OCI-LY7 (cell line): Measurements from ENCODE around the gene AFG3L2. TPM values are rescaled to one million over a fixed set of nuclear protein-coding genes. Genes with fewer than 3 reads are reported as not detected.

ENCODE experiments used
- BruUV-seq: library from RNA; stranded (reverse); fragments of 400-500 nt; replicated peaks from 2 replicates; lab custom pipeline; 2021; lab: Mats Ljungman, UMichigan
- CTCF ChIA-PET: fragments of 300-600 bp; sonication (Branson Sonifier 250); formaldehyde crosslinking; loops from one replicate; lab custom pipeline; 2022; ENCODE audit warnings: antibody characterized with exemption; ENCODE audit not compliant: unreplicated experiment; lab: Charles Lee
- POLR2A ChIA-PET: fragments of 300-600 bp; sonication (Branson Sonifier 250); formaldehyde crosslinking; loops from one replicate; lab custom pipeline; 2022; ENCODE audit warnings: antibody characterized with exemption; lab: Charles Lee
- DNase-seq: peaks from one replicate; pipeline ENCODE4 v3.0.0-alpha.2; 2015; ENCODE audit warnings: low spot score
- H2AFZ ChIP-seq: fragments of 200-600 bp; sonication (generic), shearing (Covaris generic); 2 replicates; pipeline ENCODE4 v1.6.1; 2014; ENCODE audit warnings: mild to moderate bottlenecking, antibody characterized with exemption, low read length, moderate library complexity
- H3K27ac ChIP-seq: fragments of 200-600 bp; sonication (generic); 2 replicates; pipeline ENCODE4 v1.5.1; 2014; ENCODE audit warnings: mixed run types, low read depth, mild to moderate bottlenecking, moderate library complexity, low read length, inconsistent platforms; ENCODE audit not compliant: poor library complexity, severe bottlenecking
- H3K36me3 ChIP-seq: fragments of 200-600 bp; sonication (generic); 2 replicates; pipeline ENCODE4 v1.6.1; 2014; ENCODE audit warnings: mild to moderate bottlenecking, antibody characterized with exemption, low read length, moderate library complexity, mixed read lengths; ENCODE audit not compliant: insufficient read depth
- H3K4me1 ChIP-seq: fragments of 200-600 bp; sonication (generic); 2 replicates; pipeline ENCODE4 v1.5.1; 2014; ENCODE audit warnings: mild to moderate bottlenecking, low read length; ENCODE audit not compliant: insufficient read depth, poor library complexity, severe bottlenecking
- H3K4me2 ChIP-seq: fragments of 200-600 bp; sonication (generic); 2 replicates; pipeline ENCODE4 v1.6.1; 2014; ENCODE audit warnings: mild to moderate bottlenecking, low read length
- H3K4me3 ChIP-seq: fragments of 200-600 bp; sonication (generic); 2 replicates; pipeline ENCODE4 v1.5.1; 2014; ENCODE audit warnings: mild to moderate bottlenecking, low read depth, low read length; ENCODE audit not compliant: poor library complexity, severe bottlenecking
- H3K79me2 ChIP-seq: fragments of 200-600 bp; sonication (generic); 2 replicates; pipeline ENCODE4 v1.6.1; 2016; ENCODE audit warnings: low read depth, mild to moderate bottlenecking, low read length, moderate library complexity, mixed read lengths; ENCODE audit not compliant: insufficient read depth
- H3K9me2 ChIP-seq: fragments of 200-600 bp; sonication (generic); 2 replicates; pipeline ENCODE4 v1.6.1; 2016; ENCODE audit warnings: mild to moderate bottlenecking, low read length, mixed read lengths; ENCODE audit not compliant: insufficient read depth
- H3K9me3 ChIP-seq: fragments of 200-600 bp; sonication (generic); 2 replicates; pipeline ENCODE4 v1.6.1; 2014; ENCODE audit warnings: mild to moderate bottlenecking, mixed run types, low read length, mixed read lengths
- H4K20me1 ChIP-seq: fragments of 200-600 bp; sonication (generic); 2 replicates; pipeline ENCODE4 v1.6.1; 2014; ENCODE audit warnings: mild to moderate bottlenecking, antibody characterized with exemption, low read length, moderate library complexity, mixed read lengths; ENCODE audit not compliant: insufficient read depth
- EZH2phosphoT487 ChIP-seq: fragments of 200-600 bp; sonication (generic); IDR thresholded peaks from 2 replicates; pipeline ENCODE4 v1.6.1; 2018; ENCODE audit warnings: low read depth, borderline replicate concordance, mild to moderate bottlenecking, mixed run types, antibody characterized with exemption, low read length, moderate library complexity, mixed read lengths
- intact Hi-C: fragments of 100-400 bp; cut with micrococcal nuclease; formaldehyde crosslinking; loops from one replicate; pipeline ENCODE4 v1.10.0; 2022; ENCODE audit not compliant: unreplicated experiment
- total RNA-seq, 2 experiments: library from RNA; depleted of rRNA in 1 of 2; stranded (reverse); fragments of >200 nt in 1 of 2; shearing (Covaris generic) in 1 of 2; gene quantifications; 2 replicates each; pipeline ENCODE4 v1.2.3, GENCODE V29; 2014 to 2022
- TF ChIP-seq, protein P1 (sequence below): fragments of 200-600 bp; sonication (generic); conservative IDR thresholded peaks from 2 replicates; pipeline ENCODE4 v1.5.1; 2014; ENCODE audit warnings: mild to moderate bottlenecking, antibody characterized with exemption, low read length, moderate library complexity, mixed read lengths

Gene AFG3L2
- total RNA-seq, 2 experiments from 2014 or later, result 44.8 to 72.7 TPM

DNA sequence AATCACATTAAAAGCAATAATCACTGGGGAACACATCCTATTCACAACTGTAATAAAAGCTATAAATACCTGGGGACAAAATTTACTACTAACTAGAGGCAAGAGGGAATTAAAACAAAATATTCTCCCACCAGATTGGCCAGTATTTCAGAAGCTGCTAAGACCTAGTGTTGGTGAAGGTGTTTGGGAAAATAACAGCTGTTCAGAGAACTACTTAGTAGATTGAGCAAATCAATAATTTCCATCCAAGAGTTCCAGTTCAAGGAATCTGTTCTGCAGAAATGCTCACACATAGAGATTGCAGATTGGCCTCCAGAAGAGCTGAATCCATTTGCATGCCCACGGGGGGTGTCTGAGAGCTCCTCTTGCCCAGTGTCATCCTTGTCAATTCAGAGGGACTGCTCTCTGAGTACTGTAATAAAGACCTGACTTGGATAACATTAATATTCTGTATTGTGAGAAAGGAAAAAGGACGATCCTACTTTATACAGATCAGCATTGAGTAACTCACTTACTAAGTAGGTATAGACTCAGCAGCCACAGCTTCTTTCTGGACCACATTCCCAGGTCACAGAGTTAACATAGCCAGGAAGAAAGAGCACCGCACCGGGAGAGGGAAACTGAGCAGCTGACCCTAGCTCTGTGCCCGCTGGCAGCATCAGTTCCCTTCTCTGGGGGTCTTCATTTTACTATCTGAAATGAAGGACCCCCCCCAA lies 63.3 kb downstream of the AFG3L2 start:
- H3K36me3 ChIP-seq, result no peaks in the 10 kb centered on the region
- peak overlapping the region; percentile 49 for H3K4me2 ChIP-seq
- no peaks in the 10 kb centered on the region for H3K9me2 ChIP-seq
- intact Hi-C loops, result loop anchor here (5.0 kb wide), 1 partner anchor 634 kb away; the partner anchor contains the start of gene SEH1L
- peaks cover 19% of the 10 kb centered on the region for H3K9me3 ChIP-seq
- no peak overlapping the region for H3K4me3 ChIP-seq
- ChIA-PET CTCF (no interaction called here), POLR2A (interaction anchor here (0.5 to 2.0 kb wide), 6 partner anchors 8 to 454 kb away, joined by 3 to 7 read pairs (median 4); partner anchors contain the start of gene AFG3L2)
- H4K20me1 ChIP-seq, result no peaks in the 10 kb centered on the region
- H3K79me2 ChIP-seq, result no peaks in the 10 kb centered on the region
- H3K4me1 ChIP-seq, result peaks cover 44% of the 10 kb centered on the region
- H3K27ac ChIP-seq, result peak overlapping the region; percentile 48
- no TSS peak for BruUV-seq
- H2AFZ ChIP-seq, result no peak overlapping the region; the same call in 1 of the 2 replicates
- DNase-seq, result no peak
- TF ChIP-seq, protein P1, sequence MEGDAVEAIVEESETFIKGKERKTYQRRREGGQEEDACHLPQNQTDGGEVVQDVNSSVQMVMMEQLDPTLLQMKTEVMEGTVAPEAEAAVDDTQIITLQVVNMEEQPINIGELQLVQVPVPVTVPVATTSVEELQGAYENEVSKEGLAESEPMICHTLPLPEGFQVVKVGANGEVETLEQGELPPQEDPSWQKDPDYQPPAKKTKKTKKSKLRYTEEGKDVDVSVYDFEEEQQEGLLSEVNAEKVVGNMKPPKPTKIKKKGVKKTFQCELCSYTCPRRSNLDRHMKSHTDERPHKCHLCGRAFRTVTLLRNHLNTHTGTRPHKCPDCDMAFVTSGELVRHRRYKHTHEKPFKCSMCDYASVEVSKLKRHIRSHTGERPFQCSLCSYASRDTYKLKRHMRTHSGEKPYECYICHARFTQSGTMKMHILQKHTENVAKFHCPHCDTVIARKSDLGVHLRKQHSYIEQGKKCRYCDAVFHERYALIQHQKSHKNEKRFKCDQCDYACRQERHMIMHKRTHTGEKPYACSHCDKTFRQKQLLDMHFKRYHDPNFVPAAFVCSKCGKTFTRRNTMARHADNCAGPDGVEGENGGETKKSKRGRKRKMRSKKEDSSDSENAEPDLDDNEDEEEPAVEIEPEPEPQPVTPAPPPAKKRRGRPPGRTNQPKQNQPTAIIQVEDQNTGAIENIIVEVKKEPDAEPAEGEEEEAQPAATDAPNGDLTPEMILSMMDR, result no peak
- TF ChIP-seq EZH2phosphoT487, result no peak

DNA sequence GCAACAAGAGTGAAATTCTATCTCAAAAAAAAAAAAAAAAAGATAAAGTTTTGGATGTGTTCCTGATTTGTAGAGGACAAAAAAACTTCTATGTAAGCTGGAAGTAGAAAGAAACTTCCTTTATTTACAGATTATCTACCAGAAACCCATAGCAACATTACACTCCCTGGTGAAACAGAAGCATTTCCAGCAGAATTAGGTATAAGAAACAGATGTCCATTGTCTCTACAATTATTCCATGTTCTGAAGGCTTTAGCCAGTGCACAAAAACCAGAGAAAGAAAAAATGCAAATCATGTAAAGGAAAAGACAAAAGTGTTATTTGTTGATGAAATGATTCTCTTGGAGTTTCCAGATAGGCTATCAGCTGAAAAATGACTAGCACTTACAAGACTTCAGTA lies 64.1 kb downstream of the AFG3L2 start:
- H3K4me1 ChIP-seq, result peaks cover 37% of the 10 kb centered on the region

More for the DNA sequence above, 64.1 kb downstream of the AFG3L2 start:
- intact Hi-C loops, result loop anchor here (5.0 kb wide), 1 partner anchor 634 kb away; the partner anchor contains the start of gene SEH1L
- no TSS peak for BruUV-seq
- Histone ChIP-seq H3K36me3 (no peaks in the 10 kb centered on the region), H3K4me2 (no peak overlapping the region), H3K9me3 (peaks cover 19% of the 10 kb centered on the region), H3K4me3 (no peak overlapping the region), H4K20me1 (no peaks in the 10 kb centered on the region), H2AFZ (no peak overlapping the region), H3K79me2 (no peaks in the 10 kb centered on the region), H3K9me2 (no peaks in the 10 kb centered on the region), H3K27ac (no peak overlapping the region)
- ChIA-PET CTCF (no interaction called here), POLR2A (interaction anchor here (0.6 to 1.4 kb wide), 2 partner anchors 9 to 629 kb away, joined by 3 to 4 read pairs; no protein-coding TSS in a partner anchor)
- no peak for DNase-seq
- no peak for TF ChIP-seq EZH2phosphoT487
- TF ChIP-seq, protein P1, result no peak
